HL-60 (cell line): ENCODE measurements around the gene SLC24A3.

Source experiments
- DNase-seq, 2 experiments: peaks; one replicate each; pipeline ENCODE4 v3.0.0-alpha.2; 2010 to 2020; ENCODE audit warnings: low read depth in 1 of 2, low spot score in 1 of 2
- H3K27ac ChIP-seq: fragments of 250-450 bp; sonication (Bioruptor Pico); replicated peaks from 2 replicates; pipeline ENCODE4 v1.5.1; 2020; ENCODE audit warnings: mild to moderate bottlenecking, moderate library complexity
- H3K27me3 ChIP-seq: fragments of 250-450 bp; sonication (Bioruptor Pico); 2 replicates; pipeline ENCODE4 v1.5.1; 2021; ENCODE audit warnings: mild to moderate bottlenecking, moderate library complexity; ENCODE audit not compliant: insufficient read depth, poor library complexity, severe bottlenecking
- H3K4me3 ChIP-seq: replicated peaks from 2 replicates; pipeline ENCODE4 v1.5.1; 2011; ENCODE audit warnings: mild to moderate bottlenecking, control low read depth, low read length; ENCODE audit not compliant: insufficient read depth
- GABPA ChIP-seq: IDR thresholded peaks from 2 replicates; pipeline ENCODE4 v1.6.1; 2012; ENCODE audit warnings: low read depth
- POLR2AphosphoS5 ChIP-seq: IDR thresholded peaks from 2 replicates; pipeline ENCODE4 v1.6.1; 2012; ENCODE audit warnings: low read depth
- SPI1 ChIP-seq: IDR thresholded peaks from 2 replicates; pipeline ENCODE4 v1.6.1; 2012; ENCODE audit warnings: low read depth, mild to moderate bottlenecking, borderline replicate concordance
- TF ChIP-seq, protein P1 (sequence below): IDR thresholded peaks from 2 replicates; pipeline ENCODE4 v1.6.1; 2012; ENCODE audit warnings: low read depth; ENCODE audit not compliant: insufficient replicate concordance
- TF ChIP-seq, protein P2 (sequence below): IDR thresholded peaks from one replicate; pipeline ENCODE4 v1.5.1; 2011; ENCODE audit warnings: low read length, control low read depth, inconsistent platforms; ENCODE audit not compliant: insufficient read depth

Gene SLC24A3

DNA sequence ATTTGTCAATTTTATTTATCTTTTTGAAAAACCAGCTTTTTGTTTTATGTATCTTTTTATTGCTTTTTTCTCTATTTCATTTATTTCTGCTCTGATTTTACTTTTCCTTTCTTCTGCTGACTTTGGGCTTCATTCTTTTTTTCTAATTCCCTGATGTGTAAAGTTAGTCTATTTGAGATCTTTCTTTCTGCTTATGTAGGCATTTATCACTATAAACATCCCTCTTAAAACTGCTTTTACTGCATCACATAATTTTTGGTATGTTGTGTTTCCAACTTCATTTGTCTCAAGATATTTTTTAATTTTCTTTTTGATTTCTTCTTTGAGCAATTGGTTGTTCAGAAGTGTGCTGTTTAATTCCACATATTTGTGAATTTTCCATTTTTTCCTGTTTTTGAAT lies 174.8 kb downstream of the SLC24A3 start:
- Histone ChIP-seq H3K27me3 (no peaks in the 10 kb centered on the region), H3K27ac (no peak overlapping the region), H3K4me3 (no peak overlapping the region)
- TF ChIP-seq, protein P1, sequence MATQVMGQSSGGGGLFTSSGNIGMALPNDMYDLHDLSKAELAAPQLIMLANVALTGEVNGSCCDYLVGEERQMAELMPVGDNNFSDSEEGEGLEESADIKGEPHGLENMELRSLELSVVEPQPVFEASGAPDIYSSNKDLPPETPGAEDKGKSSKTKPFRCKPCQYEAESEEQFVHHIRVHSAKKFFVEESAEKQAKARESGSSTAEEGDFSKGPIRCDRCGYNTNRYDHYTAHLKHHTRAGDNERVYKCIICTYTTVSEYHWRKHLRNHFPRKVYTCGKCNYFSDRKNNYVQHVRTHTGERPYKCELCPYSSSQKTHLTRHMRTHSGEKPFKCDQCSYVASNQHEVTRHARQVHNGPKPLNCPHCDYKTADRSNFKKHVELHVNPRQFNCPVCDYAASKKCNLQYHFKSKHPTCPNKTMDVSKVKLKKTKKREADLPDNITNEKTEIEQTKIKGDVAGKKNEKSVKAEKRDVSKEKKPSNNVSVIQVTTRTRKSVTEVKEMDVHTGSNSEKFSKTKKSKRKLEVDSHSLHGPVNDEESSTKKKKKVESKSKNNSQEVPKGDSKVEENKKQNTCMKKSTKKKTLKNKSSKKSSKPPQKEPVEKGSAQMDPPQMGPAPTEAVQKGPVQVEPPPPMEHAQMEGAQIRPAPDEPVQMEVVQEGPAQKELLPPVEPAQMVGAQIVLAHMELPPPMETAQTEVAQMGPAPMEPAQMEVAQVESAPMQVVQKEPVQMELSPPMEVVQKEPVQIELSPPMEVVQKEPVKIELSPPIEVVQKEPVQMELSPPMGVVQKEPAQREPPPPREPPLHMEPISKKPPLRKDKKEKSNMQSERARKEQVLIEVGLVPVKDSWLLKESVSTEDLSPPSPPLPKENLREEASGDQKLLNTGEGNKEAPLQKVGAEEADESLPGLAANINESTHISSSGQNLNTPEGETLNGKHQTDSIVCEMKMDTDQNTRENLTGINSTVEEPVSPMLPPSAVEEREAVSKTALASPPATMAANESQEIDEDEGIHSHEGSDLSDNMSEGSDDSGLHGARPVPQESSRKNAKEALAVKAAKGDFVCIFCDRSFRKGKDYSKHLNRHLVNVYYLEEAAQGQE = no peak
- TF ChIP-seq GABPA (no peak), SPI1 (no peak), POLR2AphosphoS5 (no peak)
- TF ChIP-seq, protein P2, sequence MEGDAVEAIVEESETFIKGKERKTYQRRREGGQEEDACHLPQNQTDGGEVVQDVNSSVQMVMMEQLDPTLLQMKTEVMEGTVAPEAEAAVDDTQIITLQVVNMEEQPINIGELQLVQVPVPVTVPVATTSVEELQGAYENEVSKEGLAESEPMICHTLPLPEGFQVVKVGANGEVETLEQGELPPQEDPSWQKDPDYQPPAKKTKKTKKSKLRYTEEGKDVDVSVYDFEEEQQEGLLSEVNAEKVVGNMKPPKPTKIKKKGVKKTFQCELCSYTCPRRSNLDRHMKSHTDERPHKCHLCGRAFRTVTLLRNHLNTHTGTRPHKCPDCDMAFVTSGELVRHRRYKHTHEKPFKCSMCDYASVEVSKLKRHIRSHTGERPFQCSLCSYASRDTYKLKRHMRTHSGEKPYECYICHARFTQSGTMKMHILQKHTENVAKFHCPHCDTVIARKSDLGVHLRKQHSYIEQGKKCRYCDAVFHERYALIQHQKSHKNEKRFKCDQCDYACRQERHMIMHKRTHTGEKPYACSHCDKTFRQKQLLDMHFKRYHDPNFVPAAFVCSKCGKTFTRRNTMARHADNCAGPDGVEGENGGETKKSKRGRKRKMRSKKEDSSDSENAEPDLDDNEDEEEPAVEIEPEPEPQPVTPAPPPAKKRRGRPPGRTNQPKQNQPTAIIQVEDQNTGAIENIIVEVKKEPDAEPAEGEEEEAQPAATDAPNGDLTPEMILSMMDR = no peak
- DNase-seq = no peak

DNA sequence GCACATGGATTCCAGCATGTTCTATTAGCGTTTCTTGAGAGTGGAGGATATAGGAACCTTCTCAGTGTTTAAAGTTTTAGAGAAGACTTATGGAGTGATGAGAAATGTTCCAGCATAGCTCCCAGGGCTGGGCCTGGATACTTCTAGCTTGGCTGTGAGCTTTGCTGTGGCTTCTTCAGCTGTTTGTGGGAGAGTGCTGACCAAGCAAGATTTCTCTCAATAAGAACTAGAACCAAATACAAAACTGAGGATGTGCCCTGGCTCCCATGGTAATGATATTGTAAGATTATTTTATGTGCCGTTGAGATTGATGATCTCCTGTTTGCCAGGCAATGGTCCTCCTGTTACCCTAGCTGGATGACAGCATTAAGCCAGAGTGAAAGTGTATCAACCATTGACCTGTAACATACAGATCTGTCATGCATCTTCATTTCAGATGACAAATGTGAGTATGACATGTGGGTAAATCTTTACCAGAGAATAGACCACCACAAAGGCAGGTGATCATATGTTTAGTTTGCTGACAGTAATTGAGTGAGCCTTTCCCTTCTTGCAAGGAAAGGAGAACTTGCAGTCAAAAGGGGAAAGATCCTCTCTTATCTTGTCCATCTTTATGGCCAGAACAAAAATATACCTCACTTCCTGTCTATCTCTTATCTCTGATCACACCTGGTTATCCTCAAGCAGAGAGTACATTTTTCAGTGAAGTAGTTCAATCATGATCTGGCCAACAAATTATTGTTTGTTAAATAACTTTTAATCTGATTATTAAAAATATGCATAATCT lies 180.1 kb downstream of the SLC24A3 start:
- H3K4me3 ChIP-seq = no peak overlapping the region
- H3K27me3 ChIP-seq = no peaks in the 10 kb centered on the region
- TF ChIP-seq, protein P2 = no peak
- no peak for TF ChIP-seq POLR2AphosphoS5
- H3K27ac ChIP-seq = no peak overlapping the region
- DNase-seq = no peak

DNA sequence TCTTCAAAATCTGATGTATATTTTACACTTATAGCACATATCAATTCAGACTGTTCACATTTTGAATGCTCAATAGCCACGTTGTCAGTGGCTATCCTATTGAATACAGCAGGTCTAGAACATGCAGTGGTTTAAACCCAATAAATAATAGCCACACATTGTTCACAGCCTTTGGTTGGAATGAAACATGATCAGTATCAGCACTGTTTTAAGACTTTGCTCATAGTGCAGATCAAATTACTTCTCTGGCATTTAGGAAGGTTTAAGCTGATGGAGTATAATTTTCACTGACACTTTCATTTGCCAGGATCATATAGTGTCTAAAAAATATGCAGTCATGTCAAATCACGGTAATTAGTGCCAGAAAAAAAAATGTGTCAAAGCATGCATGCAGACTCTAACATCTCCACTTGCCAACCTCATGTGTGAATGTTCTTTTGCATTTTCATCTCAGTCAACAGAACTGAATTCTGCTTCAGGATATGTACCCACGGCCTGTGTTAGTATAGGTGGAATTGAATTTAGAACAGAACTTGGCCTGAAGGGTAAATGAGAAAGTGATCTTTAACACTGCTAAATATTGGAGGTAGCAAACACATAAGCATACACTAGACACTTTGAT lies 184.1 kb downstream of the SLC24A3 start:
- H3K27ac ChIP-seq = no peak overlapping the region
- no peaks in the 10 kb centered on the region for H3K27me3 ChIP-seq
- no peak overlapping the region for H3K4me3 ChIP-seq
- no peak for DNase-seq
- TF ChIP-seq, protein P1 = no peak
- TF ChIP-seq, protein P2 = no peak
- TF ChIP-seq POLR2AphosphoS5 = no peak
- no peak for TF ChIP-seq SPI1
- no peak for TF ChIP-seq GABPA

DNA sequence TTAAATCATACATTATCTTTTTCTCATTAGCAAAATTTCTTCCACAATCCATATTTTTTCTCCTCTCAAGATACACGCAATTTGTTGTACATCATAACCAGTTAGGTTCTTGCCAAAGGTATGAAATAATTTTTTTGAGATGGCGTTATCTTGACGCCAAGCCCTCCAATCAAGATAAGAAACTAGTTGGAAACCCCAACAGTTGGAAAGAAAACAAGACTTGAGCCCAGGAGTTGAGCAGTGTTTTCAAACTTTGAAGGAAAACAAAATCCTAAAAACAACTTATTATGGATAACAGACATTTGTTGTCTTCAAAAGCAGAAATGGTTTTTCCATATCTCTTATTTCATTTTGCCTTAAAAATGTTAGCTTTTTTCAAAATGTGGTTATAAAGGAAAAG lies 184.8 kb downstream of the SLC24A3 start:
- DNase-seq = no peak
- TF ChIP-seq SPI1 (no peak), GABPA (no peak), POLR2AphosphoS5 (no peak)
- TF ChIP-seq, protein P2 = no peak
- TF ChIP-seq, protein P1 = no peak
- Histone ChIP-seq H3K27ac (no peak overlapping the region), H3K4me3 (no peak overlapping the region), H3K27me3 (no peaks in the 10 kb centered on the region)
